ENCODE data around the gene PTGES. TPM values are rescaled to one million over a fixed set of nuclear protein-coding genes. Genes with fewer than 3 reads are reported as not detected.

Gene PTGES
- total and polyA plus RNA-seq, 2 experiments from 2014 or later = 2.8 to 3.6 TPM

GRCh38 chr9:129731477-129732085, 21.3 kb downstream of the PTGES start (continued):
- no peak for TF ChIP-seq ETS1 (IDR thresholded peaks at IDR 0.05)
- no peak for TF ChIP-seq ZNF114 (CRISPR knock-in tag; IDR thresholded peaks at IDR 0.05)
- TF ChIP-seq ZNF331 (CRISPR knock-in tag; IDR thresholded peaks at IDR 0.05; ENCODE audit: low read depth) = no peak

GRCh38 chr9:129728744-129729143, 24.1 kb downstream of the PTGES start:
- Histone ChIP-seq H3K9me2 (ENCODE audit: insufficient read depth) (no peaks in the 10 kb centered on the region), H3K27me3 (ENCODE audit: insufficient read depth) (no peaks in the 10 kb centered on the region), H3F3A (replicated peaks; ENCODE audit: low read depth) (no peaks in the 10 kb centered on the region), H3K27ac (ENCODE audit: low read depth) (no peak overlapping the region), H4K20me1 (replicated peaks; ENCODE audit: insufficient read depth) (no peaks in the 10 kb centered on the region), H3K4me3 (no peak overlapping the region), H3K36me3 (ENCODE audit: insufficient read depth) (no peaks in the 10 kb centered on the region), H3K4me1 (ENCODE audit: insufficient read depth) (no peaks in the 10 kb centered on the region), H2AFZ (no peak overlapping the region), H3K79me2 (replicated peaks; ENCODE audit: insufficient read depth) (no peaks in the 10 kb centered on the region), H3K4me2 (no peak overlapping the region)
- Mint-ChIP-seq H3K27ac (no peak overlapping the region), H3K9me3 (no peaks in the 10 kb centered on the region), H3K27me3 (ENCODE audit: insufficient read depth, low read depth, poor library complexity) (peaks cover 9% of the 10 kb centered on the region), H3K4me3 (no peak overlapping the region), H3K36me3 (ENCODE audit: low read depth) (no peaks in the 10 kb centered on the region), H3K4me1 (peaks cover 16% of the 10 kb centered on the region; the same call in 2 of the 3 replicates)
- ATAC-seq = no peak
- TF ChIP-seq POLR2AphosphoS5 (IDR thresholded peaks at IDR 0.05; ENCODE audit: low read depth) (no peak), ZNF331 (CRISPR knock-in tag; IDR thresholded peaks at IDR 0.05; ENCODE audit: low read depth) (no peak), REST (IDR thresholded peaks at IDR 0.05; ENCODE audit: unreplicated experiment) (no peak)
- no peak for DNase-seq (ENCODE audit: low spot score)

GRCh38 chr9:129726322-129727160, 26.3 kb downstream of the PTGES start:
- peak overlapping the region; percentile 10; the same call in 1 of the 2 replicates for H2AFZ ChIP-seq
- H3K36me3 Mint-ChIP-seq (ENCODE audit: low read depth) = no peaks in the 10 kb centered on the region
- TF ChIP-seq ETS1 (IDR thresholded peaks at IDR 0.05) (no peak), REST (IDR thresholded peaks at IDR 0.05; ENCODE audit: unreplicated experiment) (peak; percentile 18), CTCF (conservative IDR thresholded peaks at IDR 0.05; ENCODE audit: low read depth in 2 of 2) (peak; percentile 90 to 92), STAT1 (IDR thresholded peaks at IDR 0.05; ENCODE audit: unreplicated experiment) (no peak)

More at GRCh38 chr9:129726322-129727160, 26.3 kb downstream of the PTGES start:
- H3F3A ChIP-seq (replicated peaks; ENCODE audit: low read depth) = no peaks in the 10 kb centered on the region
- no peaks in the 10 kb centered on the region for H3K9me2 ChIP-seq (ENCODE audit: insufficient read depth)
- Mint-ChIP-seq H3K27ac (no peak overlapping the region), H3K9me3 (no peaks in the 10 kb centered on the region), H3K4me1 (peaks cover 14% of the 10 kb centered on the region; the same call in 2 of the 3 replicates), H3K4me3 (0 out of 3 replicates have a peak overlapping the region, but pooled peaks have one; percentile 30), H3K27me3 (ENCODE audit: insufficient read depth, low read depth, poor library complexity) (peaks cover 10% of the 10 kb centered on the region)
- DNase-seq (ENCODE audit: low spot score) = peak; percentile 96
- no peaks in the 10 kb centered on the region for H4K20me1 ChIP-seq (replicated peaks; ENCODE audit: insufficient read depth)
- no peak overlapping the region for H3K4me2 ChIP-seq
- no peak overlapping the region for H3K27ac ChIP-seq (ENCODE audit: low read depth)
- no peak overlapping the region for H3K4me3 ChIP-seq
- no peaks in the 10 kb centered on the region for H3K36me3 ChIP-seq (ENCODE audit: insufficient read depth)
- H3K4me1 ChIP-seq (ENCODE audit: insufficient read depth) = no peaks in the 10 kb centered on the region
- H3K79me2 ChIP-seq (replicated peaks; ENCODE audit: insufficient read depth) = no peaks in the 10 kb centered on the region
- peak; percentile 99 for ATAC-seq
- no peaks in the 10 kb centered on the region for H3K27me3 ChIP-seq (ENCODE audit: insufficient read depth)

All from GM23338 (cell line).